ENCODE measurements around the gene CASP5. TPM values are rescaled to one million over a fixed set of nuclear protein-coding genes. Genes with fewer than 3 reads are reported as not detected.
A peak's percentile ranks its signal among the peaks of the same experiment; 100 is the strongest.
"Not testable (repeated sequence)": the region's sequence is repeated elsewhere in the genome, so short reads cannot be mapped to it uniquely, and the experiment has no call there.

The CASP5 gene
- total and polyA plus RNA-seq, 8 donors, result 0.13 to 3.3 (median 0.28) TPM; not detected in 2

DNA sequence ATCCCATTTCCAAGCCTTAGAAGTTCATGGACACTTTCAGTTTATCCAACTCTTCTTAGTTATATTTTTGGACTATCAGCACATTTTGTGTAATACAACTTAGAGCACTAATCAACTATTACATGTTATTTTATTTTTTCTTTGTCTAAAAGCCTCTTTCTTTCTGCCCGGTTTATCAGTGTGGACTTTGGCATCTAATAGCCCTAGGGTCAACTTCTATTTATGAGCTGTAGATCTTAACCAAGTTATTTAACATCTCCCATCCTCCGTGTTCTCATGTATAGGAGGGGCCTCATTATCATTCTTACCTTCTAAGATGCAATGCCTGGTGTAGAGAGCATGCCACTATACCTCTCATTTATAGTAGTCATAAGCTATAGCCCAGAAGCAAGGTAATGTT lies 17.7 kb upstream of the CASP5 start:
- TF ChIP-seq, protein P1, sequence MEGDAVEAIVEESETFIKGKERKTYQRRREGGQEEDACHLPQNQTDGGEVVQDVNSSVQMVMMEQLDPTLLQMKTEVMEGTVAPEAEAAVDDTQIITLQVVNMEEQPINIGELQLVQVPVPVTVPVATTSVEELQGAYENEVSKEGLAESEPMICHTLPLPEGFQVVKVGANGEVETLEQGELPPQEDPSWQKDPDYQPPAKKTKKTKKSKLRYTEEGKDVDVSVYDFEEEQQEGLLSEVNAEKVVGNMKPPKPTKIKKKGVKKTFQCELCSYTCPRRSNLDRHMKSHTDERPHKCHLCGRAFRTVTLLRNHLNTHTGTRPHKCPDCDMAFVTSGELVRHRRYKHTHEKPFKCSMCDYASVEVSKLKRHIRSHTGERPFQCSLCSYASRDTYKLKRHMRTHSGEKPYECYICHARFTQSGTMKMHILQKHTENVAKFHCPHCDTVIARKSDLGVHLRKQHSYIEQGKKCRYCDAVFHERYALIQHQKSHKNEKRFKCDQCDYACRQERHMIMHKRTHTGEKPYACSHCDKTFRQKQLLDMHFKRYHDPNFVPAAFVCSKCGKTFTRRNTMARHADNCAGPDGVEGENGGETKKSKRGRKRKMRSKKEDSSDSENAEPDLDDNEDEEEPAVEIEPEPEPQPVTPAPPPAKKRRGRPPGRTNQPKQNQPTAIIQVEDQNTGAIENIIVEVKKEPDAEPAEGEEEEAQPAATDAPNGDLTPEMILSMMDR (IDR thresholded peaks at IDR 0.05), result no peak
- no peaks in the 10 kb centered on the region for H3K27me3 ChIP-seq
- no peaks in the 10 kb centered on the region for H3K9me3 ChIP-seq
- DNase-seq (no peak), ATAC-seq (no peak)
- peaks cover 5 to 50% of the 10 kb centered on the region in 2 donors for H3K4me1 ChIP-seq
- H3K4me3 ChIP-seq, result no peak overlapping the region
- intact Hi-C loops (cut with DNase I), result loop anchor here in 1 of 2 donors (10.0 kb wide), 1 partner anchor 204 kb away; no protein-coding TSS in a partner anchor
- peaks cover 0 to 37% of the 10 kb centered on the region in 2 donors for H3K36me3 ChIP-seq
- H3K27ac ChIP-seq, result no peak overlapping the region

DNA sequence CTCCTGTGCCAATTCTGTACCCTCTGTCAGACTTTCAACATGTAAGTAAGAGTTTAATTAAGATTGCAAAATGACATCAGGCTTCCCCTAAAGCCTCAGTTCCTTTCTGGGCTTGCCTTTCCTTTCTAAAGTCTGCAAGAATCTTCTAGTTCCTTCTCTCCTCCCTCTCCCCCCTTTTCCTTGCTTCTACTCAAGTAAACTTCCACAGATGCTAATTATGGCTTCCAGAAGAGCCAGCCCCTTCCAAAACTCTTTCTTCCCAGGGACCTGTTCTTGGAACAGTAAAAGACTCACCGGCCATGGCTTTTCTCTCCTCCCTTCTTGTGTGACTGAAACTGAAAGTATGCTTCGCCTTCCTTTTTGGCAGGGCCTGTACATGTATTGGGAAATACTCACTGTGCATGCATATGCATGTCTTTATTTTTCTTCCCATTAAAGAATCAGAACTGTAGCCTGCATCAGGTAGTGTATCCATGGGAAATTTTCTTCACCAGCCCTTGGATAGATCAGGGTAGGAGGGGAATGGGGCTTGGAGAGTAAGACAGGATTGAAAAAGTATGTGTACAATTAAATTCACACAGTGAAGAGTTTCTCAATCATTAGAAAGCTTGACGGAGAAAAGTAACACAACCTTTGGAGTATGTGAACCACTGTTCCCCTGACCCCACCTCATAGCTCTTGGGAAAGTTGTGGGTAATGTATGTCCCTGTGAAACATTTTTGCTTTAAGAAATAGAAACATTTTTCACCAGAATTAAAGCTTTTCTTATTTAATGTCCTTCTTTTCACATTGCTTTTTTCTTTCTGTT lies 12.0 kb upstream of the CASP5 start, which contains the start of gene CASP1:
Gene CASP1 (minus strand): TSS at position 332 of the 808 bp plus-strand sequence. CDS start 31 bp downstream, at position 301.
- Histone ChIP-seq H3K36me3 (peaks cover 0 to 34% of the 10 kb centered on the region in 2 donors), H3K4me1 (peaks cover 23 to 44% of the 10 kb centered on the region in 2 donors), H3K27me3 (no peaks in the 10 kb centered on the region), H3K9me3 (no peaks in the 10 kb centered on the region), H3K4me3 (peak within 1 kb of the TSS; percentile 19 to 48), H3K27ac (peak within 1 kb of the TSS; percentile 82)
- peak; percentile 92 for ATAC-seq
- TF ChIP-seq, protein P1 (IDR thresholded peaks at IDR 0.05), result no peak
- intact Hi-C loops (cut with DNase I), result no loop called here
- peak in 3 of 4 donors; percentile 43 to 77 (median 51) for DNase-seq

DNA sequence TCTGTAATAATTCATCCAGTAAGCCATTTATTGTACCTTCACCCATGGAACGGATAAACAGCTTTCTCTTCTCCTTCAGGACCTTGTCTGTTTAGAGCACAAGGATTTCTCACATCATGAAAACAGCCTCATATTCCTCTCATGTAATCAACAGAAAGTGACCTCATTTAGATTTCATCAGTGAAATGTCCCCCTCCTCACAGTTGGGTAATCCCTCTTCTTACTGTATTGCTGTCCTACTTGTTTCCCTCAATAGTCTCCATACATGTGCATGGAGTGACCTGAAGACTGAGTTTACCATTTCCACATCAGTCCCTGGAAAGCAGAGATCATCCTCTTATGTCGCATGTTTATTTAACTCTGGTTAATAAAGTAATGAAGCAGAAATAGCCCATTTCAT lies 11.4 kb upstream of the CASP5 start:
- Histone ChIP-seq H3K4me3 (peak overlapping the region; percentile 19 to 48), H3K36me3 (peaks cover 0 to 34% of the 10 kb centered on the region in 2 donors), H3K27ac (peak overlapping the region; percentile 82), H3K4me1 (peaks cover 23 to 44% of the 10 kb centered on the region in 2 donors)
- peak; percentile 50 for ATAC-seq
- H3K27me3 ChIP-seq; intact Hi-C loops (cut with DNase I); DNase-seq; H3K9me3 ChIP-seq: not testable (repeated sequence)

DNA sequence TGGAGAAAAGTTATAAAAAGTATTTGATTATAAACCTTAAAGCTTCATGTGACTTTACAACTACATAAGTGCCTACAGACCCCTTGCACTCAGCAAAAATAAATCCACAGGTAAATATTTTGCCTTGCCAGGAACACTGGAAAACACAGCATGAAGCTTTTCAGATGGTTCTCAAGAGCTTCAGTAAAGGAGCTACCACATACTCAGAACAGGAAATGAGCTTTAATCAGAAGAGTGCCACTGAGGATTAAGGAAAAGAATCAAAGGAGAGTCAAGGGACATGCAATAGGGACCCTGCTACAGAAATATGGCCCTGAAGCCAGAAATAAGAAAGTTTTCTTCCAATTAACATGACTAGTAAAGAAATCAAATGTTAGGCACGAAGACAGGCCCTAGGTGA lies 10.8 kb upstream of the CASP5 start:
- H3K9me3 ChIP-seq, result no peaks in the 10 kb centered on the region
- TF ChIP-seq, protein P1 (IDR thresholded peaks at IDR 0.05), result no peak
- H3K36me3 ChIP-seq, result peaks cover 0 to 35% of the 10 kb centered on the region in 2 donors
- peak overlapping the region; percentile 19 to 48 for H3K4me3 ChIP-seq
- peak overlapping the region; percentile 82 for H3K27ac ChIP-seq
- ATAC-seq (peak; percentile 38), DNase-seq (no peak)
- peaks cover 23 to 44% of the 10 kb centered on the region in 2 donors for H3K4me1 ChIP-seq
- intact Hi-C loops (cut with DNase I), result no loop called here
- H3K27me3 ChIP-seq, result no peaks in the 10 kb centered on the region

DNA sequence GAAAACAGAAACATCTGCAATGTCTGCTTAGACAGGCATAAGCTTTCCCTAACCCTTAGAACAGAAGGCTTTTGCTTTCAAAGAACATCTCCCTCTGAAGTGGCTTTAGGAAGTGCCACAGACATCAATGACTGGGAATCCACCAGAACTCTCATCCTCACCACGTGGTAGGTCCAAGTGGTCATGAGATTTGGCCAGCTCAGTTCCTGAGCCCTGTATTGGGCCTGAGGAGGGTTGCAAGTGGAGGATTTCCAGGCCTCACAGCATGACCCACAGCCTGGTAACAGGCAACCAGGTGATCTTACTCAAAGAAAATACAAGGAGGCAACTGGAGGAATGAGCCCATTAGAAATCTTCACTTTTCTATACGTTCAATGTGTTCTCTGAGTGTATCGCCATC lies 10.4 kb upstream of the CASP5 start:
- Histone ChIP-seq H3K4me1 (peaks cover 23 to 49% of the 10 kb centered on the region in 2 donors), H3K27ac (peak overlapping the region; percentile 82), H3K4me3 (peak overlapping the region in 1 of 2 donors; percentile 48), H3K27me3 (no peaks in the 10 kb centered on the region), H3K36me3 (peaks cover 0 to 38% of the 10 kb centered on the region in 2 donors), H3K9me3 (no peaks in the 10 kb centered on the region)
- intact Hi-C loops (cut with DNase I), result no loop called here
- TF ChIP-seq, protein P1 (IDR thresholded peaks at IDR 0.05), result no peak
- ATAC-seq, result peak; percentile 23
- DNase-seq, result peak in 1 of 4 donors; percentile 50

Measured in left lung (tissue), 10 donors.